Mesenchymal stem cell (in vitro differentiated cells and primary cell): ENCODE measurements around the gene URAD.
"Not testable (repeated sequence)": the region's sequence is repeated elsewhere in the genome, so short reads cannot be mapped to it uniquely, and the experiment has no call there.

Experiments used
- DNase-seq: peaks from one replicate; pipeline ENCODE4 v3.0.0-alpha.2; 2013
- H2AFZ ChIP-seq: one replicate; pipeline ENCODE4 v1.6.1; 2013; ENCODE audit warnings: low read depth, mild to moderate bottlenecking, control low read depth, inconsistent platforms, low read length, moderate library complexity
- H2AK5ac ChIP-seq: 2 replicates; pipeline ENCODE4 v1.6.1; 2013; ENCODE audit warnings: low read length, moderate library complexity, mild to moderate bottlenecking, inconsistent platforms; ENCODE audit not compliant: severe bottlenecking
- H2BK120ac ChIP-seq: one replicate; pipeline ENCODE4 v1.6.1; 2013; ENCODE audit warnings: low read depth, mild to moderate bottlenecking, inconsistent platforms, low read length, moderate library complexity
- H2BK12ac ChIP-seq, 2 experiments: one replicate each; pipeline ENCODE4 v1.6.1; 2013; ENCODE audit warnings: inconsistent platforms in 2 of 2, low read length in 2 of 2, mild to moderate bottlenecking in 2 of 2, moderate library complexity in 2 of 2, control low read depth in 1 of 2
- H2BK15ac ChIP-seq: one replicate; pipeline ENCODE4 v1.6.1; 2013; ENCODE audit warnings: mild to moderate bottlenecking, low read depth, inconsistent platforms; ENCODE audit not compliant: poor library complexity, severe bottlenecking
- H2BK5ac ChIP-seq: 2 replicates; pipeline ENCODE4 v1.6.1; 2013; ENCODE audit warnings: low read depth, mild to moderate bottlenecking, low read length, control low read depth, inconsistent platforms; ENCODE audit not compliant: poor library complexity, severe bottlenecking
- H3K14ac ChIP-seq, 2 experiments: one replicate each; pipeline ENCODE4 v1.6.1; 2013; ENCODE audit warnings: inconsistent platforms in 2 of 2, low read length in 2 of 2, control low read depth in 1 of 2, mild to moderate bottlenecking in 1 of 2, moderate library complexity in 1 of 2
- H3K18ac ChIP-seq, 2 experiments: one replicate each; pipeline ENCODE4 v1.6.1; 2013; ENCODE audit warnings: inconsistent platforms in 2 of 2, low read length in 2 of 2, control low read depth in 1 of 2, low read depth in 1 of 2, mild to moderate bottlenecking in 1 of 2
- H3K23ac ChIP-seq, 2 experiments: one replicate each; pipeline ENCODE4 v1.6.1; 2013; ENCODE audit warnings: inconsistent platforms in 2 of 2, low read length in 2 of 2, mild to moderate bottlenecking in 2 of 2, moderate library complexity in 2 of 2, control low read depth in 1 of 2
- H3K27ac ChIP-seq: 2 replicates; pipeline ENCODE4 v1.5.1; 2013; ENCODE audit warnings: mild to moderate bottlenecking, moderate library complexity, low read length, control low read depth, inconsistent platforms; ENCODE audit not compliant: poor library complexity, severe bottlenecking
- H3K27me3 ChIP-seq, 2 experiments: 2 replicates each; pipeline versions ENCODE4 v1.6.1 to v1.7.0; 2013; ENCODE audit warnings: low read length in 2 of 2, mild to moderate bottlenecking in 2 of 2, moderate library complexity in 2 of 2, control low read depth in 1 of 2, inconsistent platforms in 1 of 2; ENCODE audit not compliant: control insufficient read depth in 1 of 2, insufficient read depth in 1 of 2
- H3K36me3 ChIP-seq, 2 experiments: 2 replicates each; pipeline versions ENCODE4 v1.6.1 to v1.7.0; 2013; ENCODE audit warnings: low read length in 2 of 2, control low read depth in 1 of 2, inconsistent platforms in 1 of 2, low read depth in 1 of 2, mild to moderate bottlenecking in 1 of 2; ENCODE audit not compliant: insufficient read depth in 2 of 2, control insufficient read depth in 1 of 2
- H3K4ac ChIP-seq, 2 experiments: one replicate each; pipeline ENCODE4 v1.6.1; 2013; ENCODE audit warnings: inconsistent platforms in 2 of 2, low read length in 2 of 2, mild to moderate bottlenecking in 2 of 2, moderate library complexity in 2 of 2, control low read depth in 1 of 2, low read depth in 1 of 2
- H3K4me1 ChIP-seq: 2 replicates; pipeline ENCODE4 v1.6.1; 2013; ENCODE audit warnings: low read depth, low read length, control low read depth; ENCODE audit not compliant: control insufficient read depth, insufficient read depth
- H3K4me2 ChIP-seq: 2 replicates; pipeline ENCODE4 v1.6.1; 2013; ENCODE audit warnings: low read length, mild to moderate bottlenecking, inconsistent platforms; ENCODE audit not compliant: poor library complexity, severe bottlenecking
- H3K4me3 ChIP-seq, 2 experiments: 2 replicates each; pipeline versions ENCODE4 v1.5.1 to v1.7.0; 2013; ENCODE audit warnings: low read length in 2 of 2, mild to moderate bottlenecking in 2 of 2, control low read depth in 1 of 2, low read depth in 1 of 2; ENCODE audit not compliant: insufficient read depth in 1 of 2
- H3K79me1 ChIP-seq: replicated peaks from 2 replicates; pipeline ENCODE4 v1.6.1; 2013; ENCODE audit warnings: mild to moderate bottlenecking, control low read depth, low read length, inconsistent platforms; ENCODE audit not compliant: poor library complexity, severe bottlenecking
- H3K9ac ChIP-seq: 2 replicates; pipeline ENCODE4 v1.7.0; 2013; ENCODE audit warnings: mild to moderate bottlenecking, low read length, moderate library complexity
- H3K9me3 ChIP-seq: 2 replicates; pipeline ENCODE4 v1.7.0; 2013; ENCODE audit warnings: mild to moderate bottlenecking, low read length; ENCODE audit not compliant: control insufficient read depth
- H4K8ac ChIP-seq: one replicate; pipeline ENCODE4 v1.6.1; 2013; ENCODE audit warnings: inconsistent platforms, mild to moderate bottlenecking, low read length, moderate library complexity
- H4K91ac ChIP-seq: one replicate; pipeline ENCODE4 v1.6.1; 2013; ENCODE audit warnings: mild to moderate bottlenecking, low read length, inconsistent platforms
- WGBS: methylation state at CpG from one replicate; pipeline ENCODE4 v1.1.7; 2013; ENCODE audit warnings: mixed read lengths; 5-methylcytosine and 5-hydroxymethylcytosine counted together

The URAD gene

DNA sequence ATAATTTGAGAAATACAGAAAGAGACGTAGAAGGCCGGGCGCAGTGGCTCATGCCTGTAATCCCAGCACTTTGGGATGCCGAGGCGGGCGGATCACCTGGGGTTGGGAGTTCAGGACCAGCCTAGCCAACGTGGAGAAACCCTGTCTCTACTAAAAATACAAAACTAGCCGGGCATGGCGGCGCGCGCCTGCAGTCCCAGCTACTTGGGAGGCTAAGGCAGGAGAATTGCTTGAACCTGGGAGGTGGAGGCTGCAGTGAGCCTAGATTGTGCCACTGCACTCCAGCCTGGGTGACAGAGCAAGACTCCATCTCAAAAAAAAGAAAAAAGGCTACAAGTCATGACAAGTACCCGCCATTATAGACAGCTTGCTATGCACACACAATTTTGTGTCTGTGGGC, 16.5 kb upstream of the URAD start:
- H4K8ac ChIP-seq, DNase-seq, H4K91ac ChIP-seq, H3K4me2 ChIP-seq, H2BK5ac ChIP-seq, H3K36me3 ChIP-seq, H3K79me1 ChIP-seq, H2BK15ac ChIP-seq, H3K23ac ChIP-seq, H3K9ac ChIP-seq, H3K4me3 ChIP-seq, H3K4ac ChIP-seq, H3K9me3 ChIP-seq, H2BK12ac ChIP-seq, H2BK120ac ChIP-seq, H3K4me1 ChIP-seq, H2AFZ ChIP-seq, H2AK5ac ChIP-seq, H3K18ac ChIP-seq, H3K14ac ChIP-seq, H3K27ac ChIP-seq: not testable (repeated sequence)
- 100% methylated on average over 11 of the region's 13 CpGs for WGBS
- peaks cover 13 to 14% of the 10 kb centered on the region in 2 experiments for H3K27me3 ChIP-seq

DNA sequence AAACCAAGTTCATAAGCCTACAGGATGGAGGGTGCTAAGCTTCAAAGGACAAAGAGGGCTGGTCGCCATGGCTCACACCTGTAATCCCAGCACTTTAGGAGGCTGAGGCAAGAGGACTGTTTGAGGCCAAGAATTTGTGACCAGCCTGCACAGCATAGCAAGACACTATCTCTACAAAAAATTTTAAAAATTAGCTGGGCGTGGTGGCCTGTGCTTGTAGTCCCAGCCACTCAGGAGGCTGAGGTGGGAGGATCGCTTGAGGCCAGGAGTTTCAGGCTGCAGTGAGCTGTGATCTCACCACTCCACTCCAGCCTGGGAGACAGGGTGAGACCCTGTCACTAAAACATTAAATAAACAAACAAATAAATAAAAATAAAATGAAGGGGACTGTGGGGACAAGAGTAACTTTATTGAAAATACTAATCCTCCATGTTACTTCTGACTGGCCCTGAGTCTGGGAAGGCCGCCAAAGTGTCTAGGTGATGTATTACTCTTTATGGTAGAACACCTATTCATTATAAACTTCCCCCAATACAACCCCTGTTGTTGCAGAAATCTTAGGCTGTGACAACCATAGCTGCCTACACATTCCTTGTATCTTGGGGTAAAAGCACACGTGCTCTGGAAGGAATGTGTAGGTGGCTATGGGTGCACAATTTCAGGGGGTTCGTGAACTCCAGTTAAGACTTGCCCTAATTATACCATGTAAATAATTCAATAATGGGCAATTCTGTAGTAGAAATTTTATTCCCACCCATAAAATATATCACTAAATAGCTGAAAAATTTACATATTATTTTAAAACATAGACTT, 14.6 kb upstream of the URAD start:
- H2AK5ac ChIP-seq = no peak overlapping the region
- no peak overlapping the region for H2BK15ac ChIP-seq
- no peak overlapping the region for H4K91ac ChIP-seq
- H2AFZ ChIP-seq = no peak overlapping the region
- H3K18ac ChIP-seq = no peak overlapping the region
- DNase-seq = no peak
- 96% methylated on average over 5 of the region's 6 CpGs for WGBS
- no peak overlapping the region for H2BK120ac ChIP-seq
- no peak overlapping the region for H2BK5ac ChIP-seq
- H3K4me1 ChIP-seq = peaks cover 2% of the 10 kb centered on the region
- H3K9me3 ChIP-seq = no peaks in the 10 kb centered on the region
- H3K4me2 ChIP-seq = no peak overlapping the region
- no peak overlapping the region for H3K14ac ChIP-seq
- no peaks in the 10 kb centered on the region for H3K36me3 ChIP-seq
- H3K79me1 ChIP-seq = no peaks in the 10 kb centered on the region
- no peak overlapping the region for H2BK12ac ChIP-seq
- no peak overlapping the region for H3K9ac ChIP-seq
- H3K27me3 ChIP-seq = peaks cover 4 to 12% of the 10 kb centered on the region in 2 experiments
- no peak overlapping the region for H3K4me3 ChIP-seq
- no peak overlapping the region for H3K27ac ChIP-seq
- no peak overlapping the region for H3K23ac ChIP-seq
- no peak overlapping the region for H4K8ac ChIP-seq
- no peak overlapping the region for H3K4ac ChIP-seq

- Histone ChIP-seq H3K14ac (no peak overlapping the region), H3K23ac (no peak overlapping the region), H3K27ac (no peak overlapping the region), H3K36me3 (no peaks in the 10 kb centered on the region), H4K91ac (peak overlapping the region; percentile 50), H2AK5ac (no peak overlapping the region), H3K4me3 (no peak overlapping the region), H3K27me3 (peaks cover 4 to 12% of the 10 kb centered on the region in 2 experiments), H2BK5ac (no peak overlapping the region), H3K4me2 (no peak overlapping the region), H2BK120ac (no peak overlapping the region), H2BK15ac (peak overlapping the region; percentile 28), H4K8ac (no peak overlapping the region), H3K9ac (no peak overlapping the region), H3K4me1 (peaks cover 2% of the 10 kb centered on the region), H3K18ac (no peak overlapping the region), H3K79me1 (no peaks in the 10 kb centered on the region), H3K9me3 (no peaks in the 10 kb centered on the region), H3K4ac (no peak overlapping the region), H2AFZ (no peak overlapping the region), H2BK12ac (no peak overlapping the region)
- 86% methylated on average over 20 of the region's 20 CpGs for WGBS
- no peak for DNase-seq
These were observed 13.5 kb upstream of the URAD start for GRCh38 chr13:28001837-28002473.

- H3K4me3 ChIP-seq = no peak overlapping the region
- peaks cover 2% of the 10 kb centered on the region for H3K4me1 ChIP-seq
- no peak overlapping the region for H2BK15ac ChIP-seq
- peak overlapping the region in 1 of 2 experiments; percentile 30 for H3K18ac ChIP-seq
- no peak overlapping the region for H2BK120ac ChIP-seq
- H2BK12ac ChIP-seq = no peak overlapping the region
- H3K14ac ChIP-seq = no peak overlapping the region
- no peak overlapping the region for H3K27ac ChIP-seq
- H2AFZ ChIP-seq = no peak overlapping the region
- H3K9me3 ChIP-seq = no peaks in the 10 kb centered on the region
- no peaks in the 10 kb centered on the region for H3K79me1 ChIP-seq
- H4K91ac ChIP-seq = no peak overlapping the region
- H3K36me3 ChIP-seq = no peaks in the 10 kb centered on the region
- H3K27me3 ChIP-seq = peaks cover 4 to 12% of the 10 kb centered on the region in 2 experiments
- H3K9ac ChIP-seq = no peak overlapping the region
- 91% methylated on average over 11 of the region's 11 CpGs for WGBS
- no peak overlapping the region for H2BK5ac ChIP-seq
- H3K4me2 ChIP-seq = no peak overlapping the region
- H3K23ac ChIP-seq = no peak overlapping the region
- no peak for DNase-seq
- no peak overlapping the region for H3K4ac ChIP-seq
- H2AK5ac ChIP-seq = no peak overlapping the region
- no peak overlapping the region for H4K8ac ChIP-seq
These were observed 12.6 kb upstream of the URAD start for GRCh38 chr13:28001049-28001448.
